Naive B cell (primary cell): ENCODE results near the gene CDH1. TPM values are rescaled to one million over a fixed set of nuclear protein-coding genes. Genes with fewer than 3 reads are reported as not detected.
"Not testable (repeated sequence)": the region's sequence is repeated elsewhere in the genome, so short reads cannot be mapped to it uniquely, and the experiment has no call there.

Source experiments
- ATAC-seq, 2 donors: fragments of 150-1000 bp; cut with Tn5 transposase; 2 replicates each; pipeline ENCODE4 v1.10.0; 2021; ENCODE audit warnings: low read depth in 2 of 2, mild to moderate bottlenecking in 2 of 2, moderate library complexity in 2 of 2
- DNase-seq: peaks from one replicate; pipeline ENCODE4 v3.0.0; 2022
- H3K27ac Mint-ChIP-seq, 6 donors: one replicate each; pipeline ENCODE4 v1.8.0; 2020 to 2022; ENCODE audit warnings: mild to moderate bottlenecking in 6 of 6, mixed read lengths in 6 of 6, moderate library complexity in 5 of 6, inconsistent platforms in 2 of 6
- H3K27me3 Mint-ChIP-seq, 3 donors: one replicate each; pipeline ENCODE4 v1.8.0; 2021 to 2022; ENCODE audit warnings: mixed read lengths in 3 of 3, mild to moderate bottlenecking in 1 of 3
- H3K36me3 Mint-ChIP-seq, 2 donors: one replicate each; pipeline ENCODE4 v1.8.0; 2020 to 2022; ENCODE audit warnings: mixed read lengths in 2 of 2, inconsistent platforms in 1 of 2, mild to moderate bottlenecking in 1 of 2
- H3K4me1 Mint-ChIP-seq, 3 donors: one replicate each; pipeline ENCODE4 v1.8.0; 2020 to 2022; ENCODE audit warnings: mixed read lengths in 3 of 3, inconsistent platforms in 1 of 3, mild to moderate bottlenecking in 1 of 3, moderate library complexity in 1 of 3
- H3K4me3 Mint-ChIP-seq, 8 donors: one replicate each; pipeline ENCODE4 v1.8.0; 2020 to 2022; ENCODE audit warnings: mild to moderate bottlenecking in 8 of 8, mixed read lengths in 8 of 8, moderate library complexity in 8 of 8, inconsistent platforms in 2 of 8
- H3K9me3 Mint-ChIP-seq, 7 donors: one replicate each; pipeline ENCODE4 v1.8.0; 2020 to 2022; ENCODE audit warnings: mixed read lengths in 7 of 7, mild to moderate bottlenecking in 5 of 7, inconsistent platforms in 2 of 7, moderate library complexity in 1 of 7
- polyA plus RNA-seq, 6 donors: library from polyadenylated mRNA; unstranded; fragments of 300-500 nt; fragmentation: Illumina TruSeq; gene quantifications; one replicate each; pipeline ENCODE4 v1.2.3, GENCODE V29; 2021; ENCODE audit warnings: low read depth in 6 of 6

CDH1 gene
- polyA plus RNA-seq, 6 donors from 2014 or later = not detected

DNA sequence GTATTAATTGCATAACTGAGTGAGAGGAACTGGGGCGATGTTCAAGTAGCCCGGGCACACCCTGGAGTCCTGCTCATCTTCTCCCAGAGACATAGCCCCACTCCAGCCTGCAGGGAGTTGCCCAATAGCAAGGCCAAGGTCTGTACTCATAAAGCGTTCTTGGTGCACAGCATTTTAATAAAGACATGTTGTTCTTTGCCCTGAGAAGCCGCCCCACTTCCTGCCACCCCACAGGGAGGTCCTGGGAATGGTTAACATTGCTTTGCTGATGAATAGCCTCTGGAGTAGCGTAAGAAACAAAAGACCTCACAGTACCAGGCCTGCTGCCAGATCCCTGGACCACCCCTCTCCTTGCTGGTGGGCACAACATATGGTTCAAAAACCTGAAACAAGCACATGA lies 21.6 kb upstream of the CDH1 start:
- no peak for DNase-seq
- peaks cover 9 to 28% (median 15%) of the 10 kb centered on the region in 3 donors for H3K27me3 Mint-ChIP-seq

DNA sequence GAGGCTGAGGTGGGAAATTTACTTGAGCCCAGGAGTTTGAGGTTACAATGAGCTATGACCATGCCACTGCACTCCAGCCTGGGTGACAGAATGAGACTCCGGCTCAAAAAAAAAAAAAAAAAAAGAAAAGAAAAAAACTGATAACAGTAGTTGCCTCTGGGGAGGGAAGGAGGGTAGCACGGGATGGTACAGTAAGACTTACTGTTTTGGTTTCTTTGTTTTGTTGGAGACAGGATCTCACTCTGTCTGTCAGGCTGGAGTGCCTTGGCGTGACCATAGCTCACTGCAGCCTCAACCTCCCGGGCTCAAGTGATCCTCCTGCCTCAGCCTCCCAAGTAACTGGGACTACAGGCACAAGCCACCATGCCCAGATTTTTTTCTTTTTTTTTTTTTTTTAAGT lies 20.6 kb upstream of the CDH1 start:
- not testable (repeated sequence) for H3K9me3 Mint-ChIP-seq, H3K36me3 Mint-ChIP-seq, ATAC-seq, H3K4me3 Mint-ChIP-seq, H3K27ac Mint-ChIP-seq, DNase-seq
- Mint-ChIP-seq H3K27me3 (peaks cover 9 to 23% (median 9%) of the 10 kb centered on the region in 3 donors), H3K4me1 (peaks cover 3 to 13% (median 6%) of the 10 kb centered on the region in 3 donors)

More for the DNA sequence above, 21.6 kb upstream of the CDH1 start:
- Mint-ChIP-seq H3K9me3 (peaks cover 0 to 8% (median 0%) of the 10 kb centered on the region in 7 donors), H3K36me3 (no peaks in the 10 kb centered on the region), H3K4me3 (no peak overlapping the region), H3K4me1 (peaks cover 10 to 14% (median 14%) of the 10 kb centered on the region in 3 donors), H3K27ac (peak overlapping the region in 1 of 6 donors; percentile 54)
- no peak for ATAC-seq

DNA sequence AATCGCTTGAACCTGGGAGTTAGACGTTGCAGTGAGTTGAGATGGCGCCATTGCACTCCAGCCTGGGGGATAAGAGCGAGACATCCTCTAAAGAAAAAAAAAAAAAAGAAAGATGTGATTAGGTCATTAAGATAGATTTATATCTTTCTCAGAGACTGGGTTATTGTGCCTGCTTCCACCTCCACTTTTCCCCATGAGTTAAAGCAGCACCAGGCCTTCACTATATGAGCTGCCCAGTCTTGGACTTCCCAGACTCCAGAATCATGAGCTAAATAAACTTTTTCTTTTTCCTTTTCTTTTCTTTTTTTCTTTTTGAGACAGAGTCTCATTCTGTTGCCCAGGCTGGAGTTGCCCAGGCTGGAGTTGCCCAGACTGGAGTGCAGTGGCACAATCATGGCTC lies 19.4 kb upstream of the CDH1 start:
- peaks cover 0 to 8% (median 0%) of the 10 kb centered on the region in 7 donors for H3K9me3 Mint-ChIP-seq
- H3K36me3 Mint-ChIP-seq = no peaks in the 10 kb centered on the region
- H3K27me3 Mint-ChIP-seq = peaks cover 9 to 20% (median 9%) of the 10 kb centered on the region in 3 donors
- no peak overlapping the region for H3K4me3 Mint-ChIP-seq
- no peak for DNase-seq
- no peak for ATAC-seq
- H3K4me1 Mint-ChIP-seq = peaks cover 0 to 10% (median 4%) of the 10 kb centered on the region in 3 donors
- no peak overlapping the region for H3K27ac Mint-ChIP-seq

- ATAC-seq (no peak), DNase-seq (no peak)
- Mint-ChIP-seq H3K27ac (no peak overlapping the region), H3K4me1 (peaks cover 0 to 10% (median 4%) of the 10 kb centered on the region in 3 donors), H3K36me3 (no peaks in the 10 kb centered on the region), H3K9me3 (peaks cover 0 to 8% (median 0%) of the 10 kb centered on the region in 7 donors), H3K27me3 (peaks cover 4 to 11% (median 9%) of the 10 kb centered on the region in 3 donors), H3K4me3 (no peak overlapping the region)
These were observed 18.5 kb upstream of the CDH1 start for GRCh38 chr16:68718590-68718989.

GRCh38 chr16:68719993-68720489 lies 17.1 kb upstream of the CDH1 start:
- H3K4me1 Mint-ChIP-seq = peaks cover 0 to 10% (median 4%) of the 10 kb centered on the region in 3 donors
- peak; percentile 21 to 62 for ATAC-seq
- peaks cover 0 to 8% (median 0%) of the 10 kb centered on the region in 7 donors for H3K9me3 Mint-ChIP-seq
- H3K27ac Mint-ChIP-seq = no peak overlapping the region
- no peaks in the 10 kb centered on the region for H3K36me3 Mint-ChIP-seq
- no peak for DNase-seq
- H3K4me3 Mint-ChIP-seq = no peak overlapping the region
- H3K27me3 Mint-ChIP-seq = no peaks in the 10 kb centered on the region

- ATAC-seq = no peak
- H3K36me3 Mint-ChIP-seq = no peaks in the 10 kb centered on the region
- H3K4me1 Mint-ChIP-seq = peaks cover 0 to 10% (median 4%) of the 10 kb centered on the region in 3 donors
- peaks cover 0 to 5% (median 0%) of the 10 kb centered on the region in 7 donors for H3K9me3 Mint-ChIP-seq
- no peak for DNase-seq
- H3K27me3 Mint-ChIP-seq = peaks cover 0 to 17% (median 6%) of the 10 kb centered on the region in 3 donors
- H3K4me3 Mint-ChIP-seq = no peak overlapping the region
- H3K27ac Mint-ChIP-seq = no peak overlapping the region
These were observed 14.7 kb upstream of the CDH1 start for GRCh38 chr16:68722119-68723024.

DNA sequence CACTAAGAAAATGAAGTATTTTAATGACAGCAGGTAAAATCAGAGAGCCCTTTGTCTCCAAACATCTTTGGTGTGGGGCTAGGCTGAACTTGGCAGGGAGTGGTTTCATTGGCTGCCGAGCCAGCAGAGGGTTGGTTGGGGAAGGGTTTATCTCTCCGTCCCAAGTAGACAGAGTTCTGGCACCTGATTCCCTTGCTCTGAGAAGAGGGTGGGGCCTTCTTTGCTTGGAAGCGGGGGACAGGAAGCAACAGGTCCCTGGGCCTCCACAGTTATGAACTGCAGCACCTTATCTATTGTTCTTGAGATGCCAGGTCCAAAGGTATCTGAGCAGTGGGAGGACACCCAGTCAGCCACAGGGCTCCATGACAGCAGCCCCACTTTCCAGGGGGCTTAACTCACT lies 12.3 kb upstream of the CDH1 start:
- Mint-ChIP-seq H3K9me3 (no peaks in the 10 kb centered on the region), H3K4me3 (no peak overlapping the region), H3K4me1 (peaks cover 0 to 10% (median 0%) of the 10 kb centered on the region in 3 donors), H3K27ac (no peak overlapping the region), H3K36me3 (no peaks in the 10 kb centered on the region), H3K27me3 (peaks cover 4 to 34% (median 23%) of the 10 kb centered on the region in 3 donors)
- DNase-seq = no peak
- no peak for ATAC-seq

GRCh38 chr16:68728523-68728922 lies 8.6 kb upstream of the CDH1 start:
- H3K27ac Mint-ChIP-seq = no peak overlapping the region
- no peaks in the 10 kb centered on the region for H3K4me1 Mint-ChIP-seq
- peaks cover 4 to 37% (median 24%) of the 10 kb centered on the region in 3 donors for H3K27me3 Mint-ChIP-seq
- no peak for ATAC-seq
- no peaks in the 10 kb centered on the region for H3K9me3 Mint-ChIP-seq
- DNase-seq = no peak
- H3K4me3 Mint-ChIP-seq = no peak overlapping the region
- H3K36me3 Mint-ChIP-seq = no peaks in the 10 kb centered on the region

DNA sequence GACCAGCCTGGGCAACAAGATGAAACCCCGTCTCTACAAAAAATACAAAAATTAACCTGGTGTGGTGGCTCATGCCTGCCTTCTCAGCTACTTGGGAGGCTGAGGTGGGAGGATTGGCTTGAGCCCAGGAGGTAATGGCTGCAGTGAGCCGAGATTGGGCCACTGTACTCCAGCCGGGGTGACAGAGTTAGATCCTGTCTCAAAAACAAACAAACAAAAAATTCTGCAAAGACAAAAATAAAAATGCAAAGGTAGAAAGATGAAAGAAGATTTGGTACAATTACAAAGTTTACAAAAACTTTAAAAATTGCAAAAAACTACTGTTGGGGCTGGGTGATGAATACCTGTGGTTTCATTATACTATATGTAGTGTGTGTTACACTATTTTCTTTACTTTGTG lies 5.5 kb upstream of the CDH1 start:
- Mint-ChIP-seq H3K4me1 (peaks cover 0 to under 1% (median under 1%) of the 10 kb centered on the region in 3 donors), H3K27me3 (peaks cover 22 to 56% (median 50%) of the 10 kb centered on the region in 3 donors), H3K9me3 (peaks cover 0 to 4% (median 0%) of the 10 kb centered on the region in 7 donors), H3K27ac (no peak overlapping the region), H3K4me3 (no peak overlapping the region), H3K36me3 (no peaks in the 10 kb centered on the region)
- no peak for ATAC-seq
- DNase-seq = no peak

DNA sequence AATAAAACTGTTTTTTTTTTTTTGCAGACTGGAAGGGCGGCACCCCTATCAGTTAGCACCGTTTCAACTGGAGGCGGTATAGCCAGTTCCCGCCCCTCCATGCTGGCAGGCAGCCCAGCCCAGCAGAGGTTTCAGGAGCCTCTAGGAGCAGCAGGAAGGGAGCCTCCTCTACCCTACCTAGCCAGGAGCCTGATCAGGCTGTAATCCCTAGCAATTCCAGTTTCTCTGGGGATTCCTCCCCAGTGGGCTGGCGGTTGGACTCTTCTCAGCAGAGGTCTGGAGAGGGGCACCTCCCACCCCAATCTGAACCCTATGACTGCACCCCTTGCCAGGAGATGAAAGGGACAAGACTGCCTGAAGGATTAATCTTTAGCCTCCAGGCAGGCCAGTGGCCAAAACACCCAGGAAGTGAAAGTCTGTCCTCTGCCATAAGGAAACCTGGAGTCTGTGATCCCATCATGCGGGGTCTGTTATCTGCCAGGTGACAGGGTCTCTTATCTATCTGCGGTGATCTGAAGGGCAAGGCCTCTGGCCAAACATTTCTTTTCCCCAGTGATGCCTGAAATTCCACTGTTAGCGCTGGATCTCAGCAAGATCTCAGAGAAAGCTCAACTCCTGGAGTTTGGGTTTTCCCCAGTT lies 4.9 kb upstream of the CDH1 start:
- Mint-ChIP-seq H3K27me3 (peaks cover 26 to 56% (median 51%) of the 10 kb centered on the region in 3 donors), H3K27ac (no peak overlapping the region), H3K4me3 (no peak overlapping the region), H3K9me3 (peaks cover 0 to 7% (median 0%) of the 10 kb centered on the region in 7 donors), H3K36me3 (no peaks in the 10 kb centered on the region), H3K4me1 (peaks cover 0 to 3% (median 3%) of the 10 kb centered on the region in 3 donors)
- DNase-seq = no peak
- no peak for ATAC-seq

DNA sequence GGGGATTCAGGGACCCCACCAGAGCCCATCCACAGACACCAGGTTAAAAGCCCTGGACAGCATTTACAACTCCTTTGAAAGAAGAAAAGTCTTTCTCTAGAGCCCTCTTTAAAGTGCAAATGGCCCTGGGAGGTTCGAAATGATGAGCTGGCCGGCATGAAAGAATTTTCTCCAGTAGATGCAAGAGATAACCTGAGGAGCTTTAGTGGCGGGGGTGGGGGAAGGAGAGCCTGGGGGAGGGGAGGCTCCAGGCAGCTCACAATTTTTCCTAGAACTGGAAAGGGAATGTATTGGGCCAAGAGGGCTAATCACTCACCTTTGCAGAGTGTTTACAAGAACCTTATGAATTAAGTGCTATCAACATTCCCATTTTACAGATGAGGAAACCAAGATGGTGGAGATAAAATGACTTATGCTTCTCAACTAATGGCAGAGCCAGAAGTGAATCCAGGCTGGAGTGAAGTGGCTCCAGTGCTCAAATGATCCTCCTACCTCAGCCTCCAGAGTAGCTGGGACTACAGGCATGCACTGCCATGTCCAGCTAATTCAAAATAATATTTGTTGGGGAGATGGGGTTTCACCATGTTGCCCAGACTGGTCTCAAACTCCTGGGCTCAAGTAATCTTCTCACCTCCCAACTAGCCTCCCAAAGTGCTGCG lies 4.2 kb upstream of the CDH1 start:
- Mint-ChIP-seq H3K9me3 (peaks cover 0 to 7% (median 0%) of the 10 kb centered on the region in 7 donors), H3K4me1 (peaks cover 6 to 10% (median 7%) of the 10 kb centered on the region in 3 donors), H3K36me3 (no peaks in the 10 kb centered on the region), H3K27me3 (peaks cover 28 to 59% (median 53%) of the 10 kb centered on the region in 3 donors), H3K4me3 (no peak overlapping the region), H3K27ac (no peak overlapping the region)
- no peak for ATAC-seq
- no peak for DNase-seq

- DNase-seq (no peak), ATAC-seq (no peak)
- no peaks in the 10 kb centered on the region for H3K36me3 Mint-ChIP-seq
- peaks cover 7 to 10% (median 8%) of the 10 kb centered on the region in 3 donors for H3K4me1 Mint-ChIP-seq
- no peak overlapping the region for H3K27ac Mint-ChIP-seq
- no peak overlapping the region for H3K4me3 Mint-ChIP-seq
- peaks cover 29 to 59% (median 56%) of the 10 kb centered on the region in 3 donors for H3K27me3 Mint-ChIP-seq
- H3K9me3 Mint-ChIP-seq = peaks cover 0 to 7% (median 0%) of the 10 kb centered on the region in 7 donors
These were observed 3.5 kb upstream of the CDH1 start for GRCh38 chr16:68733570-68733969.

GRCh38 chr16:68734782-68735181 lies 2.3 kb upstream of the CDH1 start:
- Mint-ChIP-seq H3K4me3 (peak overlapping the region in 1 of 8 donors; percentile 15), H3K4me1 (peaks cover 9 to 12% (median 10%) of the 10 kb centered on the region in 3 donors), H3K36me3 (no peaks in the 10 kb centered on the region), H3K27ac (no peak overlapping the region), H3K27me3 (peaks cover 29 to 51% (median 47%) of the 10 kb centered on the region in 3 donors), H3K9me3 (peaks cover 0 to 7% (median 0%) of the 10 kb centered on the region in 7 donors)
- DNase-seq (no peak), ATAC-seq (no peak)
